Measurements from ENCODE around the gene PAF1. TPM values are rescaled to one million over a fixed set of nuclear protein-coding genes. Genes with fewer than 3 reads are reported as not detected.

Gene PAF1
- total RNA-seq, 1 experiment from 2014 or later: 38.0 TPM

- DNase-seq: no peak
Observed at GRCh38 chr19:39427707-39428106, 36.8 kb upstream of the PAF1 start.

More at GRCh38 chr19:39427707-39428106, 36.8 kb upstream of the PAF1 start:
- Mint-ChIP-seq H3K36me3 (ENCODE audit: insufficient read depth in 1 of 3, low read depth in 3 of 3) (peaks cover 19 to 44% (median 33%) of the 10 kb centered on the region in 3 experiments), H3K4me3 (no peak overlapping the region), H3K4me1 (peaks cover 37 to 41% of the 10 kb centered on the region in 2 experiments), H3K9me3 (no peaks in the 10 kb centered on the region), H3K27ac (peak overlapping the region; percentile 97 to 99 (median 99); a peak in 6 of 7 replicates), H3K27me3 (ENCODE audit: low read depth) (no peaks in the 10 kb centered on the region)
- Histone ChIP-seq H3K14ac (ENCODE audit: insufficient read depth, low read length) (no peak overlapping the region), H4K8ac (replicated peaks; ENCODE audit: insufficient read length, low read depth, low read length) (no peak overlapping the region), H2BK12ac (ENCODE audit: insufficient read length, low read depth, low read length) (peak overlapping the region; percentile 0), H3K27ac (ENCODE audit: insufficient read length, low read depth, low read length) (peak overlapping the region; percentile 18), H2BK20ac (ENCODE audit: low read depth, low read length, poor library complexity, severe bottlenecking) (no peak overlapping the region), H4K5ac (ENCODE audit: insufficient read length, low read depth, low read length) (no peak overlapping the region), H4K91ac (ENCODE audit: insufficient read length, low read depth, low read length) (no peak overlapping the region), H4K20me1 (ENCODE audit: control insufficient read depth, insufficient read depth, insufficient read length) (no peaks in the 10 kb centered on the region), H3K4me2 (ENCODE audit: insufficient read depth, insufficient read length, low read length) (no peak overlapping the region), H2AK5ac (ENCODE audit: insufficient read length, low read length) (no peak overlapping the region), H3K4ac (ENCODE audit: low read depth, low read length) (no peak overlapping the region), H2BK15ac (ENCODE audit: low read depth, low read length) (no peak overlapping the region), H3K23ac (ENCODE audit: insufficient read length, low read depth, low read length) (no peak overlapping the region), H3T11ph (ENCODE audit: low read length) (no peak overlapping the region), H3K23me2 (ENCODE audit: insufficient read length, low read depth, low read length, poor library complexity, severe bottlenecking) (no peaks in the 10 kb centered on the region), H3K4me1 (ENCODE audit: insufficient read depth, low read length) (peaks cover 7% of the 10 kb centered on the region; the same call in 1 of the 2 replicates), H3K9me3 (ENCODE audit: control insufficient read depth, low read depth, low read length) (no peaks in the 10 kb centered on the region), H2BK120ac (ENCODE audit: low read depth, low read length, poor library complexity, severe bottlenecking) (no peak overlapping the region), H3K79me1 (ENCODE audit: insufficient read depth, low read depth, low read length, poor library complexity, severe bottlenecking) (no peaks in the 10 kb centered on the region), H3K18ac (ENCODE audit: insufficient read length, low read depth, low read length) (no peak overlapping the region), H3K9ac (ENCODE audit: extremely low read depth, insufficient read length, low read length) (no peak overlapping the region), H3K56ac (ENCODE audit: insufficient read length, low read depth, low read length) (no peak overlapping the region), H3K79me2 (ENCODE audit: insufficient read depth, low read length) (no peaks in the 10 kb centered on the region), H2AFZ (ENCODE audit: low read length) (no peak overlapping the region), H3K27me3 (ENCODE audit: insufficient read depth, low read length) (no peaks in the 10 kb centered on the region), H2BK5ac (ENCODE audit: insufficient read length, low read length) (no peak overlapping the region)
- no CpG with 5 or more reads among the region's 11 CpGs for WGBS (ENCODE audit: extremely low coverage, insufficient read length, low lambda C conversion rate)
- no peak for TF ChIP-seq CTCF (conservative IDR thresholded peaks at IDR 0.05)
